Thyroid gland (tissue), 4 donors: ENCODE data around the gene TP53I13. TPM values are rescaled to one million over a fixed set of nuclear protein-coding genes. Genes with fewer than 3 reads are reported as not detected.
A peak's percentile ranks its signal among the peaks of the same experiment; 100 is the strongest.

Experiments
- DNase-seq, 2 donors: peaks; one replicate each; pipeline ENCODE4 v3.0.0-alpha.2; 2019
- H3K27ac ChIP-seq, 3 donors: fragments of 200-600 bp; sonication (generic); 1 replicate in 2 of 3; 2 replicates in 1 of 3; pipeline ENCODE4 v1.5.1; 2016 to 2019; ENCODE audit warnings: mild to moderate bottlenecking in 1 of 3, moderate library complexity in 1 of 3
- H3K27me3 ChIP-seq: fragments of 200-600 bp; sonication (generic); one replicate; pipeline ENCODE4 v1.5.1; 2019
- H3K36me3 ChIP-seq, 2 donors: fragments of 200-600 bp; sonication (generic); one replicate each; pipeline ENCODE4 v1.5.1; 2016 to 2019
- H3K4me1 ChIP-seq, 2 donors: fragments of 200-600 bp; sonication (generic); one replicate each; pipeline ENCODE4 v1.5.1; 2017 to 2019
- H3K4me3 ChIP-seq, 3 donors: fragments of 200-600 bp; sonication (generic); replicated peaks in 1 of 3; 1 replicate in 2 of 3; 2 replicates in 1 of 3; pipeline ENCODE4 v1.5.1; 2016; ENCODE audit warnings: mild to moderate bottlenecking in 1 of 3
- H3K9me3 ChIP-seq: fragments of 200-600 bp; sonication (generic); one replicate; pipeline ENCODE4 v1.5.1; 2017
- CTCF ChIP-seq, 6 experiments: fragments of 200-600 bp in 3 of 6; fragments of 450-650 bp in 3 of 6; sonication (generic) in 3 of 6; IDR thresholded peaks; one replicate each; pipeline ENCODE4 v1.5.1; 2016 to 2019; ENCODE audit warnings: antibody characterized with exemption in 6 of 6, mild to moderate bottlenecking in 2 of 6, inconsistent platforms in 1 of 6, moderate library complexity in 1 of 6
- POLR2A ChIP-seq, 2 donors: fragments of 450-650 bp; IDR thresholded peaks; one replicate each; pipeline ENCODE4 v1.6.1; 2017; ENCODE audit warnings: antibody characterized with exemption in 2 of 2, mild to moderate bottlenecking in 2 of 2, moderate library complexity in 1 of 2
- WGBS, 2 donors: methylation state at CpG; one replicate each; pipeline ENCODE4 v1.1.5; 2017; 5-methylcytosine and 5-hydroxymethylcytosine counted together
- intact Hi-C: fragments of 100-400 bp; cut with DNase I; formaldehyde crosslinking; loops from one replicate; pipeline ENCODE4 v1.15.1; 2023
- total RNA-seq, 4 donors: library from RNA; depleted of rRNA; stranded (reverse); fragments of >200 nt; gene quantifications; one replicate each; pipeline ENCODE4 v1.2.3, GENCODE V29; 2016

Gene TP53I13
- total RNA-seq, 4 donors from 2014 or later, result 54.7 to 79.0 (median 57.4) TPM

- H3K9me3 ChIP-seq, result no peaks in the 10 kb centered on the region
- H3K27ac ChIP-seq, result no peak overlapping the region
- intact Hi-C loops, result loop anchor here (5.0 to 10.0 kb wide), 3 partner anchors 34 to 351 kb away; partner anchors contain the start of gene SSH2
- peaks cover 0 to 4% of the 10 kb centered on the region in 2 donors for H3K36me3 ChIP-seq
- no peak for DNase-seq
- no peaks in the 10 kb centered on the region for H3K27me3 ChIP-seq
- H3K4me3 ChIP-seq, result no peak overlapping the region
- 84 to 91% methylated on average over 13 of the region's 16 CpGs for WGBS, 2 donors
- TF ChIP-seq CTCF (IDR thresholded peaks at IDR 0.05) (no peak), POLR2A (IDR thresholded peaks at IDR 0.05) (no peak)
- peaks cover 17 to 34% of the 10 kb centered on the region in 2 donors for H3K4me1 ChIP-seq
Measured at GRCh38 chr17:29583324-29584248, 15.1 kb downstream of the TP53I13 start.

DNA sequence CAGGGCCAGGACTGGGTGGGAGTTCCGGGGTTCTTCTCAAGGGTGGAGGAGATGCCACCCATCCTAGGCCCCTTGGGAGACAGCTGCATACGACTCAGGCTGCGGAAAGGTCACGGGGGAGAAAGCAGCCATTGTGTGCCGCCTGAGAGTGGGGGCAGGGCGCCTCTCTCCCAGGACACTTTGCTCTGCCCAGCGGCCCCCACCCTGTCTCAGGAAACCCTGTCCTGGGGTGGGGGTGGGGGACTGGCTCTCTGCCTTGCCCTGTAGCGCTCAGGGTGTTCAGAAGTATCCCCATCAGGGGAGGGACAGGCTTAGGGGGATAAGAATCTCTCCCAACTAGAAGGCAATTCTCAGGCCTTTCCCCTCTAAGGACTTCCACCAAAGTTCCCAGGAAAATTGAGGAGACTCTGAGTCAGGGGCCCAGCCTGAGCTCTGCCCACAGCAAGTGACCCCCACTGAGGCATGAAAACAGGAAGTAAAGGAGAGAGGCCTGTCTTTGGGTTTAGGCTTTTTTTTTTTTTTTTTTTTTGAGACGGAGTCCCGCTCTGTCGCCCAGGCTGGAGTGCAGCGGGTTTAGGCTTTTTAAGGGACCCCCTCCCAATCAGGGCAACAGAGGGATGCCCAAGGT lies 16.1 kb downstream of the TP53I13 start:
- H3K27me3 ChIP-seq, result no peaks in the 10 kb centered on the region
- WGBS, 2 donors, result 59 to 74% methylated on average over 12 of the region's 12 CpGs
- no peak overlapping the region for H3K4me3 ChIP-seq
- intact Hi-C loops, result loop anchor here (5.0 to 10.0 kb wide), 3 partner anchors 33 to 350 kb away; partner anchors contain the start of gene SSH2
- no peaks in the 10 kb centered on the region for H3K36me3 ChIP-seq
- DNase-seq, result no peak
- peak overlapping the region; percentile 9 to 63 (median 25) for H3K27ac ChIP-seq
- TF ChIP-seq CTCF (IDR thresholded peaks at IDR 0.05) (no peak), POLR2A (IDR thresholded peaks at IDR 0.05) (no peak)
- H3K9me3 ChIP-seq, result no peaks in the 10 kb centered on the region
- peaks cover 19 to 34% of the 10 kb centered on the region in 2 donors for H3K4me1 ChIP-seq

DNA sequence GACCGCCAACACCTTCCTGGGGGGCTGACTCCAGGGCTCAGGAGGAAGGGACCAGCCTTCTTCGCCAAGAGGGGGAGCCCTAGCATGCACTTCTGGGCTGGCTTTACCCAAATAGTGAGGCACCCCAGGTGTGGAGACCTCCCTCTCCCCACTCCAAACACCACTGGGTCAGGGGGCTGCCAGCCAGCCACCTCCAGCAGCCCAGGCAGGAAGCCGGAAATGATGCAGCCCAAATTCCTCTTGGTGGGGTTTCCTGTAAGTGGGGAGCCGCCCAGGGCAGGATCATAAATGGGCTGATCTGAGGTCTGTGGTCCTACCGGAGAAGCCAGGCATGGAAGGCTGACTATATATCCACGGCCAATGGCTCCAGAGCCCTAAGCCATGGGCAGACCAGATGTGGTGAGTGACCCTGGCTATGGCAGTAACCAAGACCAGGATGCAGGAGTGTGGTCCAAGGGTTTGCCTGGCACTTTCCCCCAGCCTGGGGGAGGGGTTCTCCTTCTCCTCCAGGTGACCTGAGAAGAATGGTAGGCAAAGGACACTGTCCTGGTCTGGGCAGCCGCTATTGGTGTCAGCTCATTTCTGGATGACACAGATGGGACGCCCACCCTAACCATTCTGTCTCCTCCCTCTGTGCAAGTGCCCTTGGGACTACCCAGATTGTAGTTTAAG lies 16.7 kb downstream of the TP53I13 start:
- 76 to 93% methylated on average over 3 to 5 of the region's 8 CpGs for WGBS, 2 donors
- TF ChIP-seq CTCF (IDR thresholded peaks at IDR 0.05) (peak in 1 of 6 experiments; percentile 11), POLR2A (IDR thresholded peaks at IDR 0.05) (no peak)
- intact Hi-C loops, result loop anchor here (10.0 kb wide), 1 partner anchor 350 kb away; the partner anchor contains the start of gene SSH2

DNA sequence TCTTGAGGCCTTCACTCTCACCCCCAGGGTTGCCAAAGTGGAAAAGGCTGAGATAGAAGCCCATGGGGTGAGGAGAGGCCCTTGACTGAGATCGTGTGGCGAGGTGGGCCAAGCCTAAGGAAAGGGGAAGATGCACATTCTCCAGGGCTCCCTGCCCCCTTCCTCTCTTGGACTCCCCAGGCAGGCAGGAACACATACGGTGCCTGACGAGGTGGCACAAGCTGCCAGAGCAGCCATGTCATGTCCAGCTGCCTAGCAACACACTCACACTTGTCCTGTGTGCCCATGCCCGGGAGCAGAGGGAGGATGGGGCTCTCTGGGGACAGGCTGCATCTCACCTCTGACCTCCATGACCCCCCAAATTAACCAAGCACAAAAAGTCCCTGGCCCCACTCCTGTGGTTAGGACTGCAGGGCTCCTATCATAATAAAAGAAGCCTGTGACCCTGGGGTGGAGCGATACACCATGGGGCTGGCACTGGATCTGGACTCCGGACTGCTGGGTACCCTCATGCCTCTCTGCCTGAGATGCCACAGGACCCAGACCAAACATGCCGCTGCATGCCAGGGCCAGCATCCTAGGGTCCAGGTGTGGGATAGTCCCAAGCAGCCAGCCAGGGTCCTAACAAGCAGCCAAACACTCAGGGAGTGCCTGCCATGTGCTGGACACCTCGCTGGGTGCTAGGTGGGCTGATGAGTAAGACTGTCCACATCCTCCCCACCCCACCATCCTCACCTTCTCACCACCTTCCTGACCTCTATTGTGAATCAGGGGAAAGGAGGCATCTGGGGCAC lies 18.4 kb downstream of the TP53I13 start:
- no peak for TF ChIP-seq POLR2A (IDR thresholded peaks at IDR 0.05)
- no peak for TF ChIP-seq CTCF (IDR thresholded peaks at IDR 0.05)
- H3K9me3 ChIP-seq, result no peaks in the 10 kb centered on the region
- intact Hi-C loops, result loop anchor here (10.0 kb wide), 1 partner anchor 348 kb away; the partner anchor contains the start of gene SSH2
- WGBS, 2 donors, result 48 to 80% methylated on average over 3 to 4 of the region's 9 CpGs
- no peaks in the 10 kb centered on the region for H3K27me3 ChIP-seq
- peak overlapping the region in 1 of 3 donors; percentile 78 for H3K27ac ChIP-seq
- peaks cover 38 to 55% of the 10 kb centered on the region in 2 donors for H3K4me1 ChIP-seq
- H3K36me3 ChIP-seq, result no peaks in the 10 kb centered on the region
- no peak for DNase-seq
- no peak overlapping the region for H3K4me3 ChIP-seq

More for the DNA sequence above, 16.7 kb downstream of the TP53I13 start:
- no peaks in the 10 kb centered on the region for H3K9me3 ChIP-seq
- peak overlapping the region; percentile 25 to 63 (median 50) for H3K27ac ChIP-seq
- DNase-seq, result no peak
- H3K4me3 ChIP-seq, result no peak overlapping the region
- H3K36me3 ChIP-seq, result no peaks in the 10 kb centered on the region
- H3K4me1 ChIP-seq, result peaks cover 24 to 40% of the 10 kb centered on the region in 2 donors
- H3K27me3 ChIP-seq, result no peaks in the 10 kb centered on the region
